Measurements from ENCODE around the gene LEKR1.

DNA sequence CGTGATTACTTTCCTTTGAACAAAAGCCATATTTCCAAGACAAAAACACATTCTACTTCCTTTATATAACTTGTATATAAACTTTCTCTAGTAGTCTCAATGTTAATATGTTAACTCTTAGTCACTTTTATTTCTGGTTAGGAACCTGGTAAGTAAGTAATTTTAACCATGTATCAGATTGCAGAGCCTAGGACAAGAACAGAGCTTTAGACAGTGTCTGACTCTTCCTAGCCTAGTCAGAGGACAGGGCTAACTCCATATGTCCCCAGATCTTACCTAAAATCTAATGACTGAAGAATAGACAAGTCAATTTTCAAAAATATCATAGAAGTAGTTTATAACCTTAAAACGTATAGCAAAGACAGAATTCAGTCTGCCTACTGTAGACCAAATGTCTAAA lies 8.3 kb downstream of the LEKR1 start:
- TF ChIP-seq, protein P1, sequence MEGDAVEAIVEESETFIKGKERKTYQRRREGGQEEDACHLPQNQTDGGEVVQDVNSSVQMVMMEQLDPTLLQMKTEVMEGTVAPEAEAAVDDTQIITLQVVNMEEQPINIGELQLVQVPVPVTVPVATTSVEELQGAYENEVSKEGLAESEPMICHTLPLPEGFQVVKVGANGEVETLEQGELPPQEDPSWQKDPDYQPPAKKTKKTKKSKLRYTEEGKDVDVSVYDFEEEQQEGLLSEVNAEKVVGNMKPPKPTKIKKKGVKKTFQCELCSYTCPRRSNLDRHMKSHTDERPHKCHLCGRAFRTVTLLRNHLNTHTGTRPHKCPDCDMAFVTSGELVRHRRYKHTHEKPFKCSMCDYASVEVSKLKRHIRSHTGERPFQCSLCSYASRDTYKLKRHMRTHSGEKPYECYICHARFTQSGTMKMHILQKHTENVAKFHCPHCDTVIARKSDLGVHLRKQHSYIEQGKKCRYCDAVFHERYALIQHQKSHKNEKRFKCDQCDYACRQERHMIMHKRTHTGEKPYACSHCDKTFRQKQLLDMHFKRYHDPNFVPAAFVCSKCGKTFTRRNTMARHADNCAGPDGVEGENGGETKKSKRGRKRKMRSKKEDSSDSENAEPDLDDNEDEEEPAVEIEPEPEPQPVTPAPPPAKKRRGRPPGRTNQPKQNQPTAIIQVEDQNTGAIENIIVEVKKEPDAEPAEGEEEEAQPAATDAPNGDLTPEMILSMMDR (IDR thresholded peaks at IDR 0.05 in 2 of 3, conservative IDR thresholded peaks at IDR 0.05 in 1 of 3; ENCODE audit: insufficient read depth in 2 of 3, low read depth in 1 of 3, low read length in 3 of 3): no peak
- TF ChIP-seq, protein P2, sequence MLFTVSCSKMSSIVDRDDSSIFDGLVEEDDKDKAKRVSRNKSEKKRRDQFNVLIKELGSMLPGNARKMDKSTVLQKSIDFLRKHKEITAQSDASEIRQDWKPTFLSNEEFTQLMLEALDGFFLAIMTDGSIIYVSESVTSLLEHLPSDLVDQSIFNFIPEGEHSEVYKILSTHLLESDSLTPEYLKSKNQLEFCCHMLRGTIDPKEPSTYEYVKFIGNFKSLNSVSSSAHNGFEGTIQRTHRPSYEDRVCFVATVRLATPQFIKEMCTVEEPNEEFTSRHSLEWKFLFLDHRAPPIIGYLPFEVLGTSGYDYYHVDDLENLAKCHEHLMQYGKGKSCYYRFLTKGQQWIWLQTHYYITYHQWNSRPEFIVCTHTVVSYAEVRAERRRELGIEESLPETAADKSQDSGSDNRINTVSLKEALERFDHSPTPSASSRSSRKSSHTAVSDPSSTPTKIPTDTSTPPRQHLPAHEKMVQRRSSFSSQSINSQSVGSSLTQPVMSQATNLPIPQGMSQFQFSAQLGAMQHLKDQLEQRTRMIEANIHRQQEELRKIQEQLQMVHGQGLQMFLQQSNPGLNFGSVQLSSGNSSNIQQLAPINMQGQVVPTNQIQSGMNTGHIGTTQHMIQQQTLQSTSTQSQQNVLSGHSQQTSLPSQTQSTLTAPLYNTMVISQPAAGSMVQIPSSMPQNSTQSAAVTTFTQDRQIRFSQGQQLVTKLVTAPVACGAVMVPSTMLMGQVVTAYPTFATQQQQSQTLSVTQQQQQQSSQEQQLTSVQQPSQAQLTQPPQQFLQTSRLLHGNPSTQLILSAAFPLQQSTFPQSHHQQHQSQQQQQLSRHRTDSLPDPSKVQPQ (CRISPR knock-in tag; IDR thresholded peaks at IDR 0.05; ENCODE audit: borderline replicate concordance): no peak
- no peak for TF ChIP-seq FOXJ2 (tag; IDR thresholded peaks at IDR 0.05)
- no peak for TF ChIP-seq STAT5B (CRISPR knock-in tag; IDR thresholded peaks at IDR 0.05)
- TF ChIP-seq MTA2 (IDR thresholded peaks at IDR 0.05; ENCODE audit: low read depth): no peak
- TF ChIP-seq, protein P3, sequence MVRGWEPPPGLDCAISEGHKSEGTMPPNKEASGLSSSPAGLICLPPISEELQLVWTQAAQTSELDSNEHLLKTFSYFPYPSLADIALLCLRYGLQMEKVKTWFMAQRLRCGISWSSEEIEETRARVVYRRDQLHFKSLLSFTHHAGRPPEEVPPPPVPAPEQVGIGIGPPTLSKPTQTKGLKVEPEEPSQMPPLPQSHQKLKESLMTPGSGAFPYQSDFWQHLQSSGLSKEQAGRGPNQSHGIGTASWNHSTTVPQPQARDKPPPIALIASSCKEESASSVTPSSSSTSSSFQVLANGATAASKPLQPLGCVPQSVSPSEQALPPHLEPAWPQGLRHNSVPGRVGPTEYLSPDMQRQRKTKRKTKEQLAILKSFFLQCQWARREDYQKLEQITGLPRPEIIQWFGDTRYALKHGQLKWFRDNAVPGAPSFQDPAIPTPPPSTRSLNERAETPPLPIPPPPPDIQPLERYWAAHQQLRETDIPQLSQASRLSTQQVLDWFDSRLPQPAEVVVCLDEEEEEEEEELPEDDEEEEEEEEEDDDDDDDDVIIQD (CRISPR knock-in tag; IDR thresholded peaks at IDR 0.05): no peak
- no peak for TF ChIP-seq FOS (IDR thresholded peaks at IDR 0.05; ENCODE audit: extremely low read depth, insufficient read length)
- no peak for TF ChIP-seq EZH2 (IDR thresholded peaks at IDR 0.05; ENCODE audit: borderline replicate concordance, low read depth, low read length)
- TF ChIP-seq SIRT6 (IDR thresholded peaks at IDR 0.05; ENCODE audit: low read depth, low read length): no peak
- TF ChIP-seq NR2C2 (CRISPR knock-in tag; IDR thresholded peaks at IDR 0.05): no peak
- no peak for TF ChIP-seq NR2C2 (tag; IDR thresholded peaks at IDR 0.05)
- TF ChIP-seq PHF8 (IDR thresholded peaks at IDR 0.05; ENCODE audit: borderline replicate concordance, low read length): no peak

Data from K562 (cell line).